Epithelial cell of esophagus (primary cell): Measurements from ENCODE around the gene SPTBN1.

Experiments
- DNase-seq: peaks from one replicate; pipeline ENCODE4 v3.0.0; 2010; ENCODE audit warnings: low read depth
- H3K4me3 ChIP-seq: 2 replicates; pipeline ENCODE4 v1.5.1; 2011; ENCODE audit warnings: mild to moderate bottlenecking, low read length, control low read depth
- TF ChIP-seq, protein P1 (sequence below): IDR thresholded peaks from 2 replicates; pipeline ENCODE4 v1.5.1; 2011; ENCODE audit warnings: low read depth, mild to moderate bottlenecking, low read length, control low read depth, inconsistent platforms; ENCODE audit not compliant: insufficient read depth; ENCODE audit errors: missing control alignments

Gene SPTBN1

GRCh38 chr2:54610700-54611099 is 154.6 kb downstream of the SPTBN1 start:
- TF ChIP-seq, protein P1, sequence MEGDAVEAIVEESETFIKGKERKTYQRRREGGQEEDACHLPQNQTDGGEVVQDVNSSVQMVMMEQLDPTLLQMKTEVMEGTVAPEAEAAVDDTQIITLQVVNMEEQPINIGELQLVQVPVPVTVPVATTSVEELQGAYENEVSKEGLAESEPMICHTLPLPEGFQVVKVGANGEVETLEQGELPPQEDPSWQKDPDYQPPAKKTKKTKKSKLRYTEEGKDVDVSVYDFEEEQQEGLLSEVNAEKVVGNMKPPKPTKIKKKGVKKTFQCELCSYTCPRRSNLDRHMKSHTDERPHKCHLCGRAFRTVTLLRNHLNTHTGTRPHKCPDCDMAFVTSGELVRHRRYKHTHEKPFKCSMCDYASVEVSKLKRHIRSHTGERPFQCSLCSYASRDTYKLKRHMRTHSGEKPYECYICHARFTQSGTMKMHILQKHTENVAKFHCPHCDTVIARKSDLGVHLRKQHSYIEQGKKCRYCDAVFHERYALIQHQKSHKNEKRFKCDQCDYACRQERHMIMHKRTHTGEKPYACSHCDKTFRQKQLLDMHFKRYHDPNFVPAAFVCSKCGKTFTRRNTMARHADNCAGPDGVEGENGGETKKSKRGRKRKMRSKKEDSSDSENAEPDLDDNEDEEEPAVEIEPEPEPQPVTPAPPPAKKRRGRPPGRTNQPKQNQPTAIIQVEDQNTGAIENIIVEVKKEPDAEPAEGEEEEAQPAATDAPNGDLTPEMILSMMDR, result no peak
- no peak overlapping the region for H3K4me3 ChIP-seq
- DNase-seq, result no peak

DNA sequence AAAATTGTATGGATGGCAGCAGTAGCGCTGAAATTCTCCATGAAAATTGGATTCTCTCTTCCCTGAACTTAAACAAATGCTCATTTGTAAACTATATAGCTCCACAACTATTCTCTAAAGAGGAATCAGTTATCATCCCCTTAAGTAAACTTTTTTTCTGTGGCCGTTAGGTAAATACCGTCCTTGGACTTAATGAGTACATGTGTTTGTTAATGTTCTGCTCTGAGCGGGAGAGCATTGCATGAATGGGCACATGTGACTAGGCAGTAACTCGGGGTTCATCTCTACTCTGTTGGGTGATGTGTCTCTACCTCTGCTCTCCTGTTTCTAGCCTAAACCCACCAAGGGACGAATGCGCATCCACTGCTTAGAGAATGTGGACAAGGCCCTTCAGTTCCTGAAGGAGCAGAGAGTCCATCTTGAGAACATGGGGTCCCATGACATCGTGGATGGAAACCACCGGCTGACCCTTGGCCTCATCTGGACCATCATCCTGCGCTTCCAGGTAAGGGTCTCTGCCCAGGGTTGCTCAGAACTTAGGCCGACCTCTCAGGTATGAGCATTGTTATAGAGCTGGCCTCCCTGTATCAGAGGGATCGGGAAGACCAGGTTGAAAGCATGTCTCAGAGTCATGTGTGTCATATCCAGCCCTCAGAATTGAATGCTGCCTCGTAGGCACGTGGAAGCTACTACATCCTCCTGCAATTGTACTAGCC is 155.9 kb downstream of the SPTBN1 start:
- DNase-seq, result no peak
- H3K4me3 ChIP-seq, result no peak overlapping the region
- TF ChIP-seq, protein P1, result no peak

GRCh38 chr2:54613386-54613785 is 157.3 kb downstream of the SPTBN1 start:
- DNase-seq, result peak; percentile 45
- TF ChIP-seq, protein P1, result no peak

GRCh38 chr2:54613794-54614257 is 157.7 kb downstream of the SPTBN1 start:
- DNase-seq, result peak; percentile 83
- TF ChIP-seq, protein P1, result no peak
- no peak overlapping the region for H3K4me3 ChIP-seq

More at GRCh38 chr2:54613386-54613785, 157.3 kb downstream of the SPTBN1 start:
- H3K4me3 ChIP-seq, result no peak overlapping the region

DNA sequence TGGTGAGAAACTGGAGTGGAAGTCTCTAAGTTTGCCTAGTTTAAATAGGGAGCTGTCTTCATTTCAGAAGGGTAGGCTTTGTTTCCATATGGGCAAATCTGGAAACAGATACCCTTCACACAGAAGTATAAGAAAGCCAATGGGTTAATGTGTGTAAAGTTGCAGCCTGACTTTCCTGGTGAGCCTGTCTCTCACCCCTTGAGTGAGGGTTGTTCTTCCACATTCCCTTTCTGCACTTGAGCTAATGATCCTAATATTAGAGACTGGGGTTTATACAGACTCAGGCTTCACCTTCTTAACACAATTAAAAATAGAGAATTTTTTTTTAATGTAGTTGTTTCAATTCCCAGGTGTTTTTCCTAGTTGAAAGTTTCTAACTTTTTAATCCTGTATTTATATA is 158.7 kb downstream of the SPTBN1 start:
- no peak overlapping the region for H3K4me3 ChIP-seq
- DNase-seq, result no peak
- TF ChIP-seq, protein P1, result no peak

DNA sequence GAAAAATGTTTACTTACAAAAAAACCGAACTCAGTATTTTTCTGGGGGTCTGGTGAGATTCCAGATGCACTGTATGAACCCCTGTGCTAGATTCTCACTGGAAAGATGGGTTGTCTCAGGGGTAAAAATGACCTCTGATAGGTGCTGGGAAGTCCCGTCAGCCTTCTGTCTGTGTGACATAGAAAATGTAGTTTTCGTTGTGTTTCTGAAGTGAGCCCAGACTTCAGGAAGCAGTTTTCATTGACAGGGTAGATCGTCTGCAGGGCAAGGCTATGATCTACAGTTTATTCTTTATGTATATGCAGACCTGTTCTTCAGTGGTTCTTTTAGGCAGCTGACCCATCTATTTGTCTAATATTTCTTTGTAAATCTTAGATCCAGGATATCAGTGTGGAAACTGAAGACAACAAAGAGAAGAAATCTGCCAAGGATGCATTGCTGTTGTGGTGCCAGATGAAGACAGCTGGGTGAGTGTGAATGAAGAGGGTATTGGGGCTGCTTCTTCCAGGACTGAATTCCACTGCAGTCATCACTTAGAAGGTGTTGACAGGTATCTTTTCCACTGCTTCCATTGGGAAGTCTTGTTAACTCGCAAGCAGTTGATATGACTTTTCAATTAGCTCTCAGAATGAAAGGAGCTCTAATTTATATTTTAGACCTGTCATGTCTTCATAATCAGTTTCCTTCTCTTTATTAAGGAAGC is 159.9 kb downstream of the SPTBN1 start:
- no peak overlapping the region for H3K4me3 ChIP-seq
- TF ChIP-seq, protein P1, result no peak
- DNase-seq, result no peak

DNA sequence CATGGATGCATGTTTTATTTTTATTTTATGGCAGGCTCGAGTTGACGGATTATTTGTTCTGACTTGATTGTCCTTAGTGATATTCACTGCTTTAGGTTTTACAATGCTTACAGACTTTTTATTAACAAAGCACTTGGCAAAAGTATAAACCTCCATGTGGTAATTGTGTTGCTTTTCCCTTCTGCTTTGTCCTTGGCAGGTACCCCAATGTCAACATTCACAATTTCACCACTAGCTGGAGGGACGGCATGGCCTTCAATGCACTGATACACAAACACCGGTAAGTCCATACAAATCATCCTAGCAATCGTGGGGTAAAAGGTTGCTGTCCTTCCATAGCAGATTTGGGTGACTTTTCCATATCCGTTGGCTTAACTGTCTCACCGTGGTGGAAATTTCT is 161.3 kb downstream of the SPTBN1 start:
- DNase-seq, result no peak
- TF ChIP-seq, protein P1, result no peak

More for the DNA sequence above, 161.3 kb downstream of the SPTBN1 start:
- no peak overlapping the region for H3K4me3 ChIP-seq
